Neuronal stem cell (in vitro differentiated cells): ENCODE results near the gene MAP4.

Experiments used
- DNase-seq: peaks from one replicate; pipeline ENCODE4 v3.0.0-alpha.2; 2013; ENCODE audit warnings: low spot score
- H2AFZ ChIP-seq: one replicate; pipeline ENCODE4 v1.6.1; 2013; ENCODE audit warnings: mild to moderate bottlenecking, low read length, inconsistent platforms
- H2AK5ac ChIP-seq: 2 replicates; pipeline ENCODE4 v1.6.1; 2013; ENCODE audit warnings: low read depth, mild to moderate bottlenecking, inconsistent platforms, low read length, moderate library complexity, mixed read lengths
- H2BK120ac ChIP-seq: 2 replicates; pipeline ENCODE4 v1.6.1; 2013; ENCODE audit warnings: low read depth, mild to moderate bottlenecking, inconsistent platforms, low read length, moderate library complexity, mixed read lengths
- H2BK12ac ChIP-seq: one replicate; pipeline ENCODE4 v1.6.1; 2013; ENCODE audit warnings: low read length, inconsistent platforms
- H2BK15ac ChIP-seq: 2 replicates; pipeline ENCODE4 v1.6.1; 2013; ENCODE audit warnings: mild to moderate bottlenecking, low read length, inconsistent platforms, mixed read lengths
- H2BK5ac ChIP-seq: one replicate; pipeline ENCODE4 v1.6.1; 2013; ENCODE audit warnings: inconsistent platforms, mild to moderate bottlenecking, low read length, moderate library complexity
- H3K14ac ChIP-seq: one replicate; pipeline ENCODE4 v1.6.1; 2013; ENCODE audit warnings: low read length, inconsistent platforms
- H3K18ac ChIP-seq: 2 replicates; pipeline ENCODE4 v1.6.1; 2013; ENCODE audit warnings: low read length, inconsistent platforms
- H3K23ac ChIP-seq: 2 replicates; pipeline ENCODE4 v1.6.1; 2013; ENCODE audit warnings: low read depth, mild to moderate bottlenecking, mixed read lengths, low read length, inconsistent platforms; ENCODE audit not compliant: poor library complexity
- H3K27ac ChIP-seq: replicated peaks from 3 replicates; pipeline ENCODE4 v1.5.1; 2013; ENCODE audit warnings: low read length, inconsistent platforms
- H3K27me3 ChIP-seq, 3 experiments: 2 replicates each; pipeline ENCODE4 v1.6.1; 2013; ENCODE audit warnings: low read length in 3 of 3, mild to moderate bottlenecking in 2 of 3, inconsistent platforms in 1 of 3, low read depth in 1 of 3, mixed read lengths in 1 of 3, moderate library complexity in 1 of 3; ENCODE audit not compliant: control insufficient read depth in 3 of 3, insufficient read depth in 3 of 3
- H3K36me3 ChIP-seq, 2 donors: replicated peaks in 1 of 2; 2 replicates each; pipeline ENCODE4 v1.6.1; 2013; ENCODE audit warnings: low read length in 2 of 2; ENCODE audit not compliant: control insufficient read depth in 2 of 2, insufficient read depth in 2 of 2
- H3K4ac ChIP-seq: 2 replicates; pipeline ENCODE4 v1.6.1; 2013; ENCODE audit warnings: inconsistent platforms, mild to moderate bottlenecking, low read length, moderate library complexity
- H3K4me1 ChIP-seq, 2 donors: 1 replicate in 1 of 2; 2 replicates in 1 of 2; pipeline ENCODE4 v1.6.1; 2013; ENCODE audit warnings: low read length in 2 of 2, low read depth in 1 of 2; ENCODE audit not compliant: control insufficient read depth in 2 of 2, insufficient read depth in 1 of 2
- H3K4me2 ChIP-seq: one replicate; pipeline ENCODE4 v1.6.1; 2013; ENCODE audit warnings: mild to moderate bottlenecking, low read length, inconsistent platforms; ENCODE audit not compliant: insufficient read depth, poor library complexity, severe bottlenecking
- H3K4me3 ChIP-seq, 2 donors: 2 replicates each; pipeline ENCODE4 v1.5.1; 2013; ENCODE audit warnings: low read length in 2 of 2, mild to moderate bottlenecking in 2 of 2, inconsistent platforms in 1 of 2, moderate library complexity in 1 of 2
- H3K79me1 ChIP-seq: one replicate; pipeline ENCODE4 v1.6.1; 2013; ENCODE audit warnings: low read depth, mild to moderate bottlenecking, inconsistent platforms, low read length, moderate library complexity
- H3K9ac ChIP-seq: one replicate; pipeline ENCODE4 v1.6.1; 2013; ENCODE audit warnings: mild to moderate bottlenecking, low read depth, low read length, inconsistent platforms; ENCODE audit not compliant: poor library complexity
- H3K9me3 ChIP-seq, 2 donors: replicated peaks in 1 of 2; 2 replicates each; pipeline versions ENCODE3 to v1.6.1; 2013; ENCODE audit warnings: low read length in 2 of 2, mild to moderate bottlenecking in 2 of 2, inconsistent platforms in 1 of 2, low read depth in 1 of 2, mixed read lengths in 1 of 2, moderate library complexity in 1 of 2; ENCODE audit not compliant: control insufficient read depth in 2 of 2, insufficient read depth in 1 of 2
- H4K8ac ChIP-seq: one replicate; pipeline ENCODE4 v1.6.1; 2013; ENCODE audit warnings: low read depth, mild to moderate bottlenecking, inconsistent platforms, low read length, moderate library complexity
- H4K91ac ChIP-seq: one replicate; pipeline ENCODE4 v1.6.1; 2013; ENCODE audit warnings: low read length, low read depth, mild to moderate bottlenecking, inconsistent platforms; ENCODE audit not compliant: poor library complexity
- WGBS, 2 donors: extraction: QIAGEN DNeasy Blood & Tissue Kit; methylation state at CpG; one replicate each; pipeline ENCODE4 v1.1.7; 2013; ENCODE audit warnings: missing lambda C conversion rate in 2 of 2, mixed read lengths in 1 of 2; ENCODE audit not compliant: insufficient read length in 2 of 2, insufficient replicate concordance in 1 of 2; ENCODE audit errors: extremely low coverage in 2 of 2; 5-methylcytosine and 5-hydroxymethylcytosine counted together

Gene MAP4

DNA sequence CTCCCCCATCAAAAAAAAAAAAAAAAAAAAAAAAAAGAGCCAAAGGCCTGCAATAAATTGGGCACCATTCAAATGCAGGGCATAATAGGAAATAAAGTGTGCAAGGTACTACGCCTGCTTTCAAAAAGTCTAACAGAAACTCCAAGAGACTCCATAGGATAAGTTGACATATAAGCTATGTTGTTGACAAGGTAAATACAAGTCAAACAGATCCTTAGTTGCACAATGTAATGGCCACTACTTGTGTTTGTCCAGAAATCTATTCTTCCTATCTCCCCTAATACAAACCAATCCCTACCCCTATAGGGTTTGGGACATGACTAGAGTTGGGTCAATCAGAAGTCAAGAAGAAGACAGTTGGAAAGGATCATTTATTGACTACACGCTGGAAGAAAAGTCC, 16.0 kb downstream of the MAP4 start:
- Histone ChIP-seq H3K27me3 (no peaks in the 10 kb centered on the region), H3K4ac (no peak overlapping the region), H3K27ac (no peak overlapping the region)

DNA sequence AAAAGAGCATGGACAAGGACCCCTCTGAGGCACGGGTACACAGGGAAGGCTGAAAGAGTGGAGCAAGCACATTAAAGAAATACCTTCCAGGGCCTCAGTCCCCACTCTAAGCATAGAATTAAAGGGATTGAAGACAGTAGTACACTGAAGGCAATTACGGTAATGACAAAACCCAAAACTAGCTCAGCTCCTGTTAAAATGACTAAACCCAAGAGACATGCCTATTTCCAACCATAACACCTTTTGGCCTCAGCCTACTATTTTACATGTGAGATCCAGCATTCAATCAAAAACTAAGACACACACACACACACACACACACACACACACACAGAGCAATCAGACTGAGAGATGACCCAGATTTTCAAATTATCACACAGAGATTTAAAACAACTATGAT, 19.8 kb downstream of the MAP4 start:
- WGBS, 2 donors: no CpG with 5 or more reads among the region's 2 CpGs

More for the DNA sequence above, 16.0 kb downstream of the MAP4 start:
- no peak overlapping the region for H3K23ac ChIP-seq
- peaks cover 2% of the 10 kb centered on the region for H3K79me1 ChIP-seq
- no peak overlapping the region for H3K4me2 ChIP-seq
- H3K4me3 ChIP-seq: no peak overlapping the region
- no peak overlapping the region for H2BK5ac ChIP-seq
- H3K14ac ChIP-seq: no peak overlapping the region
- no peak overlapping the region for H2BK15ac ChIP-seq
- peaks cover 0 to 4% of the 10 kb centered on the region in 2 donors for H3K4me1 ChIP-seq
- H3K9me3 ChIP-seq: peaks cover 0 to 13% of the 10 kb centered on the region in 2 donors
- H4K91ac ChIP-seq: no peak overlapping the region
- no peak overlapping the region for H4K8ac ChIP-seq
- no peak overlapping the region for H2BK120ac ChIP-seq
- no peak overlapping the region for H2AK5ac ChIP-seq
- no peak overlapping the region for H3K18ac ChIP-seq
- no peak overlapping the region for H2BK12ac ChIP-seq
- no peak overlapping the region for H2AFZ ChIP-seq
- H3K9ac ChIP-seq: no peak overlapping the region
- DNase-seq: no peak
- peaks cover 4 to 35% of the 10 kb centered on the region in 2 donors for H3K36me3 ChIP-seq
- WGBS, 2 donors: no CpG with 5 or more reads among the region's 2 CpGs

DNA sequence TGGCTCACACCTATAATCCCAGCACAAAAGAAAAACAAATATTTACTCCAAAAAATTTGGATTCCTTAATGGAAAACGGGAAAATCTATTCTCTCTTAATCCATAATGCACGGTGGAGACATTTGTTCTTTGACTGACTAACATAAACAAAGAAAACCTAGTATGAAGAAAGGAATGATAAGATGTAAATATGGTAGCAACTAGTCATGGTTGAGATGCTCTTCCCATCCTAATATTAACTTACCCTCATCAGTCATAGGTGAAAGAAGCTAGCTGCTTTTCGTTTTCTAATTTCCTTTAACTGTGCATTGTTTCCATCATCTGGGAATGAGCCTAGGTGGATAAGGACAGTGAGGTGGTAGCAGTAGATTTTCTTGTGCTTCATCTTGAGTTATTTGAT, 22.0 kb downstream of the MAP4 start:
- Histone ChIP-seq H2BK12ac (no peak overlapping the region), H3K27me3 (no peaks in the 10 kb centered on the region), H4K8ac (no peak overlapping the region), H2BK5ac (no peak overlapping the region), H2AK5ac (no peak overlapping the region), H2BK15ac (no peak overlapping the region), H3K14ac (no peak overlapping the region), H3K4me2 (no peak overlapping the region), H3K23ac (no peak overlapping the region), H3K27ac (no peak overlapping the region), H3K36me3 (peaks cover 4 to 70% of the 10 kb centered on the region in 2 donors), H3K18ac (no peak overlapping the region), H3K4me1 (no peaks in the 10 kb centered on the region), H3K4ac (no peak overlapping the region), H2BK120ac (no peak overlapping the region), H3K79me1 (peaks cover 2% of the 10 kb centered on the region), H2AFZ (no peak overlapping the region), H3K9me3 (peaks cover 0 to 13% of the 10 kb centered on the region in 2 donors), H3K9ac (no peak overlapping the region), H3K4me3 (no peak overlapping the region), H4K91ac (no peak overlapping the region)
- DNase-seq: no peak
- WGBS, 2 donors: no CpG with 5 or more reads among the region's 3 CpGs

More for the DNA sequence above, 19.8 kb downstream of the MAP4 start:
- Histone ChIP-seq H3K9ac (no peak overlapping the region), H3K79me1 (peaks cover 2% of the 10 kb centered on the region), H2BK5ac (no peak overlapping the region), H3K36me3 (peaks cover 4 to 60% of the 10 kb centered on the region in 2 donors), H2BK15ac (no peak overlapping the region), H3K23ac (no peak overlapping the region), H2AK5ac (no peak overlapping the region), H3K4me3 (no peak overlapping the region), H3K27me3 (no peaks in the 10 kb centered on the region), H4K91ac (no peak overlapping the region), H2BK120ac (no peak overlapping the region), H3K4me2 (no peak overlapping the region), H4K8ac (no peak overlapping the region), H3K27ac (no peak overlapping the region), H3K4ac (no peak overlapping the region), H3K4me1 (peaks cover 0 to 2% of the 10 kb centered on the region in 2 donors), H3K9me3 (peaks cover 0 to 13% of the 10 kb centered on the region in 2 donors), H3K14ac (no peak overlapping the region), H2BK12ac (no peak overlapping the region), H3K18ac (no peak overlapping the region), H2AFZ (no peak overlapping the region)
- no peak for DNase-seq

DNA sequence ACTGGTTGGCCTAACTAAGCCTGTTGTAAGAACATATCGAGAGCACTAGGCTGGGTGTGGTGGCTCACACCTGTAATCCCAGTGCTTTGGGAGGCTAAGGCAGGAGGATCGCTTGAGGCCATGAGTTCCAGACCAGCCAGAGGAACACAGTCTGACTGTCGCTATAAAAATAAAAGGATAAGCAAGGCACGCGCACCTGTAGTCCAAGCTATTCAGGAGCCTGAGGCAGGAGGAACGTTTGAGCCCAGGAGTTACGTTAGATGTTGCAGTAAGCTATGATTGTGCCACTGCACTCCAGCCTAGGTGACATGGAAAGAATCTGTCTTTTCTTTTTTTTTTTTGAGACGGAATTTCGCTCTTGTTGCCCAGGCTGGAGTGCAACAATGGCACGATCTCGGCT, 24.9 kb downstream of the MAP4 start:
- Histone ChIP-seq H4K8ac (no peak overlapping the region), H3K27ac (no peak overlapping the region), H2BK5ac (no peak overlapping the region), H2AFZ (no peak overlapping the region), H3K79me1 (no peaks in the 10 kb centered on the region), H2BK120ac (no peak overlapping the region), H3K9ac (no peak overlapping the region), H3K27me3 (no peaks in the 10 kb centered on the region), H3K4me1 (no peaks in the 10 kb centered on the region), H2BK15ac (no peak overlapping the region), H3K9me3 (no peaks in the 10 kb centered on the region), H2AK5ac (no peak overlapping the region), H3K36me3 (peaks cover 4 to 60% of the 10 kb centered on the region in 2 donors), H3K14ac (no peak overlapping the region), H3K4ac (no peak overlapping the region), H3K4me3 (no peak overlapping the region), H3K18ac (no peak overlapping the region), H3K23ac (no peak overlapping the region), H2BK12ac (no peak overlapping the region), H4K91ac (no peak overlapping the region), H3K4me2 (no peak overlapping the region)
- WGBS, 2 donors: no CpG with 5 or more reads among the region's 11 CpGs
- DNase-seq: no peak
